Measurements from ENCODE around the gene KIR3DL2.
"Not testable (repeated sequence)": the region's sequence is repeated elsewhere in the genome, so short reads cannot be mapped to it uniquely, and the experiment has no call there.

Gene KIR3DL2

DNA sequence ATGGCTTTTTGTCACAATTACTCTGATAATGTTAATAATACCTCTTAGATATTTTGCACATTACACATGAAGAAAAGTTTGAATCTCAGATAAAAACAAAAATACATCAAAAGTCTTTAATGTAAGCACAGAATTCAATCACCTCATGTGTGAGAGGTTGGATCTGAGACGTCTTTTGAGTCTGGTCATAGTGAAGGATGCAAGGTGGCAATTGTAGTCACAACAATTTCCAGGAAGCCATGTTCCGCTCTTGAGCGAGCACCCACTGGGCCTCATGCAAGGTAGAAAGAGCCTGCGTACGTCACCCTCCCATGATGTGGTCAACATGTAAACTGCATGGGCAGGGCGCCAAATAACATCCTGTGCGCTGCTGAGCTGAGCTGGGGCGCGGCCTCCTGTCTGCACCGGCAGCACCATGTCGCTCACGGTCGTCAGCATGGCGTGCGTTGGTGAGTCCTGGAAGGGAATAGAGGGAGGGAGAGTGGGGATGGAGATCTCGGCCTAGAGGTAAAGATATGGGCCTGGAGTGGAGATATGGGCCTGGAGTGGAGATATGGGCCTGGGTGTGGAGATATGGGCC lies at the start of gene KIR3DL2:
TSS of gene KIR3DL2 (plus strand) at position 383 of the 580 bp plus-strand sequence. CDS start at position 416, 33 bp downstream.
- not testable (repeated sequence) for DNase-seq

DNA sequence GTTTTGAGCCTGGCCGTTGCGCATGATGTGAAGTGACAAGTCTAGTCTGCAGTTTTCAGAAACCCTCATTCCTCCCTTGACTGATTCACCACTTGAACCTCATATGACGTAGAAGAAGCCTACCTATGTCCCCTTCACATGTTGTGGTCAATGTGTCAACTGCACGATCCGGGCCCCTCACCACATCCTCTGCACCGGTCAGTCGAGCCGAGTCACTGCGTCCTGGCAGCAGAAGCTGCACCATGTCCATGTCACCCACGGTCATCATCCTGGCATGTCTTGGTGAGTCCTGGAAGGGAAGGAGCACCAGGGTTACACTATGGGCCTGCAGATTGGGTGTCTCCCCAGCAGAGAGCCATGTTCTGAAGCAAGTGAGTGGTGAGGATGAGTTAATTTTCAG lies 46.8 kb upstream of the KIR3DL2 start, which contains the start of gene KIR2DL4:
TSS of gene KIR2DL4 (plus strand) at position 201 of the 400 bp plus-strand sequence. CDS start at position 243, 42 bp downstream.
- no peak for DNase-seq

DNA sequence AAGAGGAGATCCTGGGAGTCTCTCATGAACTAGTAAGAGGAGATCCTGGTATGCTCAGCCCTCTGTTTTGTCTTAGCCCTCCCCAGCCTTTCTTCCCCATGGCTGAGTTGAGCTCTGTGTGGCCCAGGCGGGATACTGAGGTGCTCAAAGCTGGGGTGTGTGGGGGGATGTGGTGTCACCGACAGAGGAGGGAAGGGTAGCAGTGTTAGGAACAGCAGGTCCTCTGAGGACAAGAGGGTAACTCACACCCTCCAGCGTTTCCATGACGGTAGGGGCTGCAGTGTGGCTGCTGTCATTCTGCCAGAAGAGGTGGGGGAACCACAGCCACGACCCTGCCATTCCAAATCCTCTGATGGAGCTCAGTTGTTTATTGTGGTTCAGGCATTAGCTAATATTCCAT lies 46.1 kb upstream of the KIR3DL2 start:
- no peak for DNase-seq

DNA sequence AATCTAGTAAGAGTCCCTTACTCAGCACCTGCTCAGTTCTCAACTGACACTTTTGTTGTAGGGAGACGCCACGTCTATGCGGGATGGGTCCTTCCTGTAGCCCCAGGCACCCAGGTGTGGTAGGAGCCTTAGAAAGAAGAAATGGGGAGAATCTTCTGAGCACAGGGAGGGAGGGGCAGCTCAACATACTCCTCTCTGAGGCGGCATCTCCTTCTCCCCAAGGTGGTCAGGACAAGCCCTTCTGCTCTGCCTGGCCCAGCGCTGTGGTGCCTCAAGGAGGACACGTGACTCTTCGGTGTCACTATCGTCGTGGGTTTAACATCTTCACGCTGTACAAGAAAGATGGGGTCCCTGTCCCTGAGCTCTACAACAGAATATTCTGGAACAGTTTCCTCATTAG lies 45.7 kb upstream of the KIR3DL2 start:
- DNase-seq = no peak

DNA sequence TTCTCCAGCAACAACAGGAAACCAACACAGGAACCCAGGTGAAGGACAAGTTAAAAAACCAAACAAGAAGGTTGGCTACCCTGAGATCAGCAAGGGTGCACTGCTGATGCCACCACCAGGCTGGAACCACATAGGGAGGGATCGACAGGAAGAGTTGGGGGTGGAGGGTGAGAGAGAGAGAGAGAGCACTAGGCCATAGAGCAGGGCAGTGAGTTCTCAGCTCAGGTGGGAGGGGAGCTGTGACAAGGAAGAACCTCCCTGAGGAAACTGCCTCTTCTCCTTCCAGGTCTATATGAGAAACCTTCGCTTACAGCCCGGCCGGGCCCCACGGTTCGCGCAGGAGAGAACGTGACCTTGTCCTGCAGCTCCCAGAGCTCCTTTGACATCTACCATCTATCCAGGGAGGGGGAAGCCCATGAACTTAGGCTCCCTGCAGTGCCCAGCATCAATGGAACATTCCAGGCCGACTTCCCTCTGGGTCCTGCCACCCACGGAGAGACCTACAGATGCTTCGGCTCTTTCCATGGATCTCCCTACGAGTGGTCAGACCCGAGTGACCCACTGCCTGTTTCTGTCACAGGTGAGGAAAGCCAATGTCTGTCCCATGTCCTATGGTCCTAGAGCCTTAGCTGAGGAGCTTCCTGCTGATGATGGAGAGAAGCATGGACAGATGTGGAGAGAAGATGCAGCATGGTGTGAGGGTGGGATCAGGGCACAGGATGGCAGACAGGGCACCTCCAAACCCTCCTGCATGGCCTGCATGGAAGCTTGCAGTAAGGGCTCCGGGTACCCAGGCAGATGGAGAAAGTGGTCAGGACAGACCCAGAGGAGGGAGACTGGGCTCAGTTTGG lies 44.4 kb upstream of the KIR3DL2 start:
- DNase-seq = no peak

DNA sequence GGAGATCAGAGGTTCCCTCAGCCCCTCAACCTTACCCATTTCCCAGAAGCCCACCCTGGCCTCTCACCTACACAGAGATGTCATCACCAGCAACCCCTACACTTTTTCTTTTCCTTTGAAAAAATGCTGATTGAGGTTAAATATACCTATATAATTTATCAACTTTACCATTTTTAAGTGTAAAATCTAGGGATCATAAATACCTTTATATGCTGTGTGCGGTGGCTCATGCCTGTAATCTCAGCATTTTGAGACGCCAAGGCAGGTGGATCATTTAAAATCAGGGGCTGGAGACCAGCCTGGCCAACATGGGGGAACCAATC lies 43.8 kb upstream of the KIR3DL2 start:
- DNase-seq = no peak

DNA sequence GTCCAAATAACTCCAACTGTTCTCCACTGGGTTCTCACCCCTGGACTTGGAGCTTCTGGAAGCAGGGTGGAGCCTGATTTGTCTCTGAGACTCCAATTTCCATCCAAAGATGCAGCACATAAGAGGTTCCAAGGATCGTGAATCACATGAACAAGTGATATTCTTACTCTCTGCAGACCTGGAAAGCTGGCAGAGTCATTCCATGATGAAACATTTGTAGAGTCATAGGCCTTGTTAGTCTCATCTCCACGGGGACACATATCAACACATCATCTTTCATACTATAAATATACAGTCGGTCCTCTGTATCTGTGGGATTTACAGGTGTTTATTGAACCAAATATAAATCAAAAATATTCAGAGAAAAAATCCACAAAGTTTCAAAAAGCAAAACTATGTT lies 35.7 kb upstream of the KIR3DL2 start:
- DNase-seq = not testable (repeated sequence)

DNA sequence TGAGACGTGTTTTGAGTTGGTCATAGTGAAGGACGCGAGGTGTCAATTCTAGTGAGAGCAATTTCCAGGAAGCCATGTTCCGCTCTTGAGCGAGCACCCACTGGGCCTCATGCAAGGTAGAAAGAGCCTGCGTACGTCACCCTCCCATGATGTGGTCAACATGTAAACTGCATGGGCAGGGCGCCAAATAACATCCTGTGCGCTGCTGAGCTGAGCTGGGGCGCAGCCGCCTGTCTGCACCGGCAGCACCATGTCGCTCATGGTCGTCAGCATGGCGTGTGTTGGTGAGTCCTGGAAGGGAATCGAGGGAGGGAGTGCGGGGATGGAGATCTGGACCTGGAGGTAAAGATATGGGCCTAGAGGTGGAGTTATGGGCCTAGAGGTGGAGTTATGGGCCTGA lies 34.0 kb upstream of the KIR3DL2 start, which contains the start of gene KIR3DL1:
TSS of gene KIR3DL1 (plus strand) at position 218 of the 400 bp plus-strand sequence.
- DNase-seq = not testable (repeated sequence)

DNA sequence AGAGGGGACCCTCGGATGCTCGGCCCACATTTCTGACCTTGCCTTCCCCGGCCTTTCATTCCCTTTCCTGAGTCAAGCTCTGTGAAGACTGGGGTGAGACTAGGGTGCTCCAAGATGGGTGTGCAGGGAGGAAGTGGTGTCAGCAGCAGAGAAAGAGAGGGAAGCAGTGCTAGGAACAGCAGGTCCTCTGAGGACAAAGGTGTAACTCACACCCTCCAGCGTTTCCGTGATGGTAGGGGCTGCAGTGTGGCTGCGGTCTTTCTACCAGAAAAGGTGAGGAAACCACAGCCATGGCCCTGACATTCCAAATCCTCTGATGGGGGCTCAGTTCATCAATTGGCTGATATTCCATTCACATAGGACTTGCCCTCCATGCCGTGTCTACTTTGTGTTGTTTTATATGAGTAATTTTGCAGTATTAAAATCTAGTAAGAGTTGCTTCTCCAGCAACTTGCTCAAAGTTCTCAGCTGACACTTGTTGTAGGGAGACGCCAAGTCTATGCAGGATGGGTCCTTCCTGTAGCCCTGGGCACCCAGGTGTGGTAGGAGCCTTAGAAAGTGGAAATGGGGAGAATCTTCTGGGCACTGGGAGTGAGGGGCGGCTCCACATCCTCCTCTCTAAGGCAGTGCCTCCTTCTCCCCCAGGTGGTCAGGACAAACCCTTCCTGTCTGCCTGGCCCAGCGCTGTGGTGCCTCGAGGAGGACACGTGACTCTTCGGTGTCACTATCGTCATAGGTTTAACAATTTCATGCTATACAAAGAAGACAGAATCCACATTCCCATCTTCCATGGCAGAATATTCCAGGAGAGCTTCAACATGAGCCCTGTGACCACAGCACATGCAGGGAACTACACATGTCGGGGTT lies 32.3 kb upstream of the KIR3DL2 start:
- no peak for DNase-seq

DNA sequence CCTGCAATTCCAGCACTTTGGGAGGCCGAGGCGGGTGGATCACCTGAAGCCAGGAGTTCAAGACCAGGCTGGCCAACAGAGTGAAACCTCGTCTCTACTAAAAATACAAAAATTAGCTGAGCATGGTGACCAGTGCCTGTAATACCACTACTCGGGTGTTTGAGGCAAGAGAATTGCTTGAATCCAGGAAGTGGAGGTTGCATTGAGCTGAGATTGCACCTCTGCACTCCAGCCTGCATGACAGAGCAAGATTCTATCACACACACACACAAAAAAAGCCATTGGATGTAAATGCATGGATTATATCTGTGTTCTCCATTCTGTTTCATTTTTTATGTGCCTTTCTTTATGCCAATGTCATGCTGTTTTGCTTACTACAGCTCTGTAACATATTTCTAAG lies 25.8 kb upstream of the KIR3DL2 start:
- not testable (repeated sequence) for DNase-seq

DNA sequence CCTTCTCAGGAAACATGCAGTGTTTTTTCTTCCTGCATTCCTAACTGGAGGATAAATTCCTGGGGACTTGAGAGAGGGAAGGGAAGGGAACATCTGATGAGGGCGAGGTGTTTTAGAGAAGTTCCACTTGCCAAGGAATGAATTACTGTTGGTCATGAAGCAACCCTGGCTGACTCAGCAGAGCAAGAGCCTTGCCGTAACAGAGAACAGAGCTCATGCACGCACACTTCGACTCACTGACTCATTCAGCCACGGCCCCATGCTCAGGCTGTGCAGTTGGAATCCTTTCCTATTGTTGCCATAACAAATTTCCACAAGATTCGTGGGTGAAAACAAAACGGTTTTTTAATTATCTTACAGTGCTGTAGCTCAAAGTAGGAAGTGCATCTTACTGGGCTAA lies 24.9 kb upstream of the KIR3DL2 start:
- not testable (repeated sequence) for DNase-seq

DNA sequence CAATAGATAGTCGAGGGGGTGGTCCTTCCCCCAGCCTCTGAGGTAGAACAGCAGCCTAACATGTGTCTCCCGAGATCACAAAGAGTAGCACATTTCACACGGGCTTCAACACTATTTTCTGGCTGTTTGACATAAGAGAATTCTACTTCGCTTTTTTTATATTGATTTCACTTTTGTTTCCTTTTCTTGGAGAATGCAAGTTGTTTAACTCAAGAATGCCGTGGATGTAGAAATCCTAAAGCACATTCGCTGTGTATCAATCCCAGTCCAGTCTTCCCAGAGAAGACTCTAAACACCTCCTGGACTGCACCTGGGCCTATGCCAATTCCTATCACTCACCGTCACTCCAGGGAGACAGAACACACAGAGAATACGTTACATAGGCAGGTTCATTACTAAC lies 22.2 kb upstream of the KIR3DL2 start:
- not testable (repeated sequence) for DNase-seq

DNA sequence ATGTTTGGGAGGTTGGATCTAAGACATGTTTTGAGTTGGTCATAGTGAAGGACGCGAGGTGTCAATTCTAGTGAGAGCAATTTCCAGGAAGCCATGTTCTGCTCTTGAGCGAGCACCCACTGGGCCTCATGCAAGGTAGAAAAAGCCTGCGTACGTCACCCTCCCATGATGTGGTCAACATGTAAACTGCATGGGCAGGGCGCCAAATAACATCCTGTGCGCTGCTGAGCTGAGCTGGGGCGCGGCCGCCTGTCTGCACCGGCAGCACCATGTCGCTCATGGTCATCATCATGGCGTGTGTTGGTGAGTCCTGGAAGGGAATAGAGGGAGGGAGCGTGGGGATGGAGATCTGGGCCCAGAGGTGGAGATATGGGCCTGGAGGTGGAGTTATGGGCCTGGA lies 17.7 kb upstream of the KIR3DL2 start, which contains the start of gene KIR2DS4:
TSS of gene KIR2DS4 (plus strand) at position 181 of the 400 bp plus-strand sequence.
- not testable (repeated sequence) for DNase-seq

DNA sequence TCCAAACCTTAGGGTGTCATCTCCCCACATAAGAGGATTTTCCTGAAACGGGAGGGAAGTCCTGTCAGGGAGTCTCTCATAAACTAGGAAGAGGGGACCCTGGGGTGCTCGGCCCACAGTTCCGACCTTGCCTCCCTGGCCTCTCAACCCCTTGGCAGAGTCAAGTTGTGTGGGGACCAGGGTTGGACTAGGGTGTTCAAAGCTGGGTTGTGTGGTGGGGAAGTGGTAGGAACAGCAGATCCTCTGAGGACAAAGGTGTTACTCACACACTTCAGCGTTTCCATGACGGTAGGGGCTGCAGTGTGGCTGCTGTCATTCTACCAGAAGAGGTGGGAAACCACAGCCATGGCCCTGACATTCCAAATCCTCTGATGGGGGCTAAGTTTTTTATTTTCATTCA lies 15.1 kb upstream of the KIR3DL2 start:
- DNase-seq = not testable (repeated sequence)

DNA sequence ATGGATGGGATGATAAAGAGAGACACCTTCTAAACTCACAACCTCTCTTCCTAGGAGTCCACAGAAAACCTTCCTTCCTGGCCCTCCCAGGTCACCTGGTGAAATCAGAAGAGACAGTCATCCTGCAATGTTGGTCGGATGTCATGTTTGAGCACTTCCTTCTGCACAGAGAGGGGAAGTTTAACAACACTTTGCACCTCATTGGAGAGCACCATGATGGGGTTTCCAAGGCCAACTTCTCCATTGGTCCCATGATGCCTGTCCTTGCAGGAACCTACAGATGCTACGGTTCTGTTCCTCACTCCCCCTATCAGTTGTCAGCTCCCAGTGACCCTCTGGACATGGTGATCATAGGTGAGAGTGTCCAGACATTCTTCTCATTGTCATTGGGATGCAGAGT lies 12.7 kb upstream of the KIR3DL2 start:
- DNase-seq = not testable (repeated sequence)

DNA sequence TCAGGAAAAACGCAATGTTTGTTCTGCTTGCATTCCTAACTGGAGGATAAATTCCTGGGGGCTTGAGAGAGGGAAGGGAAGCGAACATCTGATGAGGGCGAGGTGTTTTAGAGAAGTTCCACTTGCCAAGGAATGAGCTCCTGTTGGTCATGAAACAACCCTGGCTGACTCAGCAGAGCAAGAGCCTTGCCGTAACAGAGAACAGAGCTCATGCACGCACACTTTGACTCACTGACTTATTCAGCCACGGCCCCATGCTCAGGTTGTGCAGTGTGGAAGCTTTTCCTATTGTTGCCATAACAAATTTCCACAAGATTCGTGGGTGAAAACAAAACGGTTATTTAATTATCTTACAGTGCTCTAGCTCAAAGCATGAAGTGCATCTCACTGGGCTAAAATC lies 7.1 kb upstream of the KIR3DL2 start:
- DNase-seq = not testable (repeated sequence)

DNA sequence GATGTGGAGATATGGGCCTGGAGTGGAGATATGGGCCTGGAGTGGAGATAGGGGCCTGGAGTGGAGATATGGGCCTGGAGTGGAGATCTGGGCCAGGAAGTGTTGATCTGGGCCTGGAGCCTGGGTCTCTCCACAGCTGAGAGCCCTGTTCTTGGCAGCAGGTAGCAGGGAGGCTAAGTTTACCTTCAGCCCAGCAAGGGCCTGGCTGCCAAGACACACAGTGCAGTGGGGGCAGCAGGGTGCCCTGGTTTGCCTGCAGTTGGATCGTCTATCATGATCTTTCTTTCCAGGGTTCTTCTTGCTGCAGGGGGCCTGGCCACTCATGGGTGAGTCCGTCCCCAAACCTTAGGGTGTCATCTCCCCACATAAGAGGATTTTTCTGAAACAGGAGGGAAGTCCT lies 687 bp downstream of the KIR3DL2 start:
- no peak for DNase-seq

DNA sequence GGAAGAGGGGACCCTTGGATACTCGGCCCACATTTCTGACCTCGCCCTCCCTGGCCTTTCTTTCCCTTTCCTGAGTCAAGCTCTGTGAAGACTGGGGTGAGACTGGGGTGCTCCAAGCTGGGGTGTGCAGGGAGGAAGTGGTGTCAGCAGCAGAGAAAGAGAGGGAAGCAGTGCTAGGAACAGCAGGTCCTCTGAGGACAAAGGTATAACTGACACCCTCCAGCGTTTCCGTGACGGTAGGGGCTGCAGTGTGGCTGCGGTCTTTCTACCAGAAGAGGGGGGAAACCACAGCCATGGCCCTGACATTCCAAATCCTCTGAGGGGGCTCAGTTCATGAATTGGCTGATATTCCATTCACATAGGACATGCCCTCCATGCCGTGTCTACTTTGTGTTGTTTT lies 1.1 kb downstream of the KIR3DL2 start:
- DNase-seq = no peak

DNA sequence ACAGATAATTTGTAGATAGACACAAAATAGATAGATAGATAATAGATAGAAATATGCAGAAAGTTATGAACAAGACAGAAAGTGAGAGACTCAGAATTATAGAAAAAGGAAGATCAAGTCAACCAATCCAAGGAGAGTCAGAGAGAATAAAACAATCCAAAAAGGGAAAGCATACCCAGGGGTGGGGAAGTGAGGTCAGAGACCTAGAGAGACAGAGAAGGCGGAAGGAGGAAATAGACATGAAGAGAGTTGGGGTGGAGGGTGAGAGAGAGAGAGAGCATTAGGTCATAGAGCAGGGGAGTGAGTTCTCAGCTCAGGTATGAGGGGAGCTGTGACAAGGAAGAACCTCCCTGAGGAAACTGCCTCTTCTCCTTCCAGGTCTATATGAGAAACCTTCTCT lies 5.0 kb downstream of the KIR3DL2 start:
- DNase-seq = not testable (repeated sequence)

DNA sequence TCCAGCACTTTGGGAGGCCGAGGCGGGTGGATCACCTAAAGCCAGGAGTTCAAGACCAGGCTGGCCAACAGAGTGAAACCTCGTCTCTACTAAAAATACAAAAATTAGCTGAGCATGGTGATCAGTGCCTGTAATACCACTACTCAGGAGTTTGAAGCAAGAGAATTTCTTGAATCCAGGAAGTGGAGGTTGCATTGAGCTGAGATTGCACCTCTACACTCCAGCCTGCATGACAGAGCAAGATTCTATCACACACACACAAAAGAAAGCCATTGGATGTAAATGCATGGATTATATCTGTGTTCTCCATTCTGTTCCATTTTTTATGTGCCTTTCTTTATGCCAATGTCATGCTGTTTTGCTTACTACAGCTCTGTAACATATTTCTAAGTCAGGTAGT lies 8.2 kb downstream of the KIR3DL2 start:
- DNase-seq = not testable (repeated sequence)

DNA sequence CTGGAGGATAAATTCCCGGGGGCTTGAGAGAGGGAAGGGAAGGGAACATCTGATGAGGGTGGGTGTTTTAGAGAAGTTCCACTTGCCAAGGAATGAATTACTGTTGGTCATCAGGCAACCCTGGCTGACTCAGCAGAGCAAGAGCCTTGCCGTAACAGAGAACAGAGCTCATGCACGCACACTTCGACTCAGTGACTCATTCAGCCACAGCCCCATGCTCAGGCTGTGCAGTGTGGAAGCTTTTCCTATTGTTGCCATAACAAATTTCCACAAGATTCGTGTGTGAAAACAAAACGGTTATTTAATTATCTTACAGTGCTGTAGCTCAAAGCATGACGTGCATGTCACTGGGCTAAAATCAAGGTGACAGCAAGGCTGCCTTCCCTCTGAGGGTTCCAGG lies 9.2 kb downstream of the KIR3DL2 start:
- not testable (repeated sequence) for DNase-seq

DNA sequence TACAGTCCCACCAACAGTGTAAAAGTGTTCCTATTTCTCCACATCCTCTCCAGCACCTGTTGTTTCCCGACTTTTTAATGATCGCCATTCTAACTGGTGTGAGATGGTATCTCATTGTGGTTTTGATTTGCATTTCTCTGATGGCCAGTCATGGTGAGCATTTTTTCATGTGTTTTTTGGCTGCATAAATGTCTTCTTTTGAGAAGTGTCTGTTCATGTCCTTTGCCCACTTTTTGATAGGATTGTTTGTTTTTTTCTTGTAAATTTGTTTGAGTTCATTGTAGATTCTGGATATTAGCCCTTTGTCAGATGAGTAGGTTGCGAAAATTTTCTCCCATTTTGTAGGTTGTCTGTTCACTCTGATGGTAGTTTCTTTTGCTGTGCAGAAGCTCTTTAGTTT lies 13.2 kb downstream of the KIR3DL2 start:
- DNase-seq = not testable (repeated sequence)

DNA sequence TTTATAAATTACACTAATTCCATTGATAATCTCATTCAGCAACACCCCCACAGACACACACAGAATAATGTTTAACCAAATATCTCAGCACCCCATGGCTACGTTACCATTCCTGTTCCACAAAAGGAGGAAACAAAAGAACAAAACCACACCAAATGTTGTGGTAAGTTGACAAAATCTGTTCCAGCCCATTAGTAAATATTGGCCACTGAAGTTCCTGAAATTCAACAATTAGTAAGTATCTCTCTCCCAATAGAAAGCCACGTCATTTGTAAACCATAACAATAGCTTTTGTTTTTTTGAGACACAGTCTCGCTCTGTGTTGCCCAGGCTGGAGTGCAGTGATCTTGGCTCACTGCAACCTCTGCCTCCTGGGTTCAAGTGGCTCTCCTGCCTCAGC lies 21.5 kb downstream of the KIR3DL2 start:
- no peak for DNase-seq

All from DMS79 (cell line).